GM19324 (cell line): ENCODE results near the gene DOC2B.
"Not testable (repeated sequence)": the region's sequence is repeated elsewhere in the genome, so short reads cannot be mapped to it uniquely, and the experiment has no call there.

Experiments used
- ATAC-seq: cut with Tn5 transposase; IDR thresholded peaks from one replicate; pipeline ENCODE4 v1.9.1; 2021; ENCODE audit warnings: mild to moderate bottlenecking, moderate library complexity; ENCODE audit not compliant: unreplicated experiment, low FRiP score

Gene DOC2B

GRCh38 chr17:213286-214105, 32.0 kb upstream of the DOC2B start:
- no peak for ATAC-seq

- ATAC-seq, result no peak
These were observed 29.0 kb upstream of the DOC2B start for GRCh38 chr17:210402-210801.

- no peak for ATAC-seq
These were observed 27.0 kb upstream of the DOC2B start for GRCh38 chr17:208429-208828.

GRCh38 chr17:207775-208174, 26.3 kb upstream of the DOC2B start:
- ATAC-seq, result no peak

- no peak for ATAC-seq
These were observed 25.6 kb upstream of the DOC2B start for GRCh38 chr17:206941-207560.

- not testable (repeated sequence) for ATAC-seq
These were observed 25.0 kb upstream of the DOC2B start for GRCh38 chr17:206484-206883.

GRCh38 chr17:205817-206216, 24.4 kb upstream of the DOC2B start:
- no peak for ATAC-seq

GRCh38 chr17:205148-205669, 23.8 kb upstream of the DOC2B start:
- ATAC-seq, result no peak

GRCh38 chr17:204427-205147, 23.1 kb upstream of the DOC2B start:
- no peak for ATAC-seq

GRCh38 chr17:202501-202951, 21.1 kb upstream of the DOC2B start:
- ATAC-seq, result no peak

GRCh38 chr17:201736-202135, 20.3 kb upstream of the DOC2B start:
- ATAC-seq, result not testable (repeated sequence)

- not testable (repeated sequence) for ATAC-seq
These were observed 19.8 kb upstream of the DOC2B start for GRCh38 chr17:201257-201656.

- no peak for ATAC-seq
These were observed 19.1 kb upstream of the DOC2B start for GRCh38 chr17:200586-200985.

GRCh38 chr17:199806-200545, 18.5 kb upstream of the DOC2B start:
- no peak for ATAC-seq

GRCh38 chr17:199191-199604, 17.7 kb upstream of the DOC2B start:
- ATAC-seq, result no peak

- ATAC-seq, result not testable (repeated sequence)
These were observed 16.8 kb upstream of the DOC2B start for GRCh38 chr17:198225-198624.

- no peak for ATAC-seq
These were observed 15.9 kb upstream of the DOC2B start for GRCh38 chr17:197352-197751.

GRCh38 chr17:194828-195602, 13.6 kb upstream of the DOC2B start:
- ATAC-seq, result no peak
